ENCODE data around the gene AVEN.

AVEN gene

GRCh38 chr15:33844597-33844996, 194.4 kb downstream of the AVEN start:
- TF ChIP-seq, protein P1, sequence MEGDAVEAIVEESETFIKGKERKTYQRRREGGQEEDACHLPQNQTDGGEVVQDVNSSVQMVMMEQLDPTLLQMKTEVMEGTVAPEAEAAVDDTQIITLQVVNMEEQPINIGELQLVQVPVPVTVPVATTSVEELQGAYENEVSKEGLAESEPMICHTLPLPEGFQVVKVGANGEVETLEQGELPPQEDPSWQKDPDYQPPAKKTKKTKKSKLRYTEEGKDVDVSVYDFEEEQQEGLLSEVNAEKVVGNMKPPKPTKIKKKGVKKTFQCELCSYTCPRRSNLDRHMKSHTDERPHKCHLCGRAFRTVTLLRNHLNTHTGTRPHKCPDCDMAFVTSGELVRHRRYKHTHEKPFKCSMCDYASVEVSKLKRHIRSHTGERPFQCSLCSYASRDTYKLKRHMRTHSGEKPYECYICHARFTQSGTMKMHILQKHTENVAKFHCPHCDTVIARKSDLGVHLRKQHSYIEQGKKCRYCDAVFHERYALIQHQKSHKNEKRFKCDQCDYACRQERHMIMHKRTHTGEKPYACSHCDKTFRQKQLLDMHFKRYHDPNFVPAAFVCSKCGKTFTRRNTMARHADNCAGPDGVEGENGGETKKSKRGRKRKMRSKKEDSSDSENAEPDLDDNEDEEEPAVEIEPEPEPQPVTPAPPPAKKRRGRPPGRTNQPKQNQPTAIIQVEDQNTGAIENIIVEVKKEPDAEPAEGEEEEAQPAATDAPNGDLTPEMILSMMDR (IDR thresholded peaks at IDR 0.05; ENCODE audit: low read depth, low read length, missing control alignments) = no peak
- DNase-seq (ENCODE audit: extremely low read depth, low read depth) = no peak
- no peak overlapping the region for H3K4me3 ChIP-seq (replicated peaks; ENCODE audit: low read depth, low read length)

DNA sequence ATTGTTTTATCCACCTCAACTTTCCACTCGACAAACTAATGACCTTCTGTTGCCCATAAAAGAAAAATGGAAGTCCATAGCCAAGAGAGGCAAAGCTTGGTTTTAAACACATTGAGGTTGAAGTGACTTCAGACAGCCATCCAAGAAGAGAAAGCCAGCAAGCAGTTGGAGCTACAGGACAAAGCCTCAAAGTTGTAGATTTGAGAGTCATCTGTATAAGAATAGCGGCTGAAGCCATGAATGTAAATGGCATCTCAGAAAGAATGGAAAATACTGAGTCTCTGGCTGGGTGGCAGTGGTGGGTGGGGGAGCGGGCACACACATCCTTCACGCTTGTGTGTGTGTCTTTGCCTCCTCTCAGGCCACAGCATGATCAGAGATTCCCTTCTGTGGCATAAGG, 194.8 kb downstream of the AVEN start:
- no peak for DNase-seq (ENCODE audit: extremely low read depth, low read depth)
- H3K4me3 ChIP-seq (replicated peaks; ENCODE audit: low read depth, low read length) = no peak overlapping the region
- TF ChIP-seq, protein P1 (IDR thresholded peaks at IDR 0.05; ENCODE audit: low read depth, low read length, missing control alignments) = no peak

GRCh38 chr15:33840615-33841014, 198.4 kb downstream of the AVEN start:
- DNase-seq (ENCODE audit: extremely low read depth, low read depth) = no peak
- TF ChIP-seq, protein P1 (IDR thresholded peaks at IDR 0.05; ENCODE audit: low read depth, low read length, missing control alignments) = no peak
- H3K4me3 ChIP-seq (replicated peaks; ENCODE audit: low read depth, low read length) = no peak overlapping the region

DNA sequence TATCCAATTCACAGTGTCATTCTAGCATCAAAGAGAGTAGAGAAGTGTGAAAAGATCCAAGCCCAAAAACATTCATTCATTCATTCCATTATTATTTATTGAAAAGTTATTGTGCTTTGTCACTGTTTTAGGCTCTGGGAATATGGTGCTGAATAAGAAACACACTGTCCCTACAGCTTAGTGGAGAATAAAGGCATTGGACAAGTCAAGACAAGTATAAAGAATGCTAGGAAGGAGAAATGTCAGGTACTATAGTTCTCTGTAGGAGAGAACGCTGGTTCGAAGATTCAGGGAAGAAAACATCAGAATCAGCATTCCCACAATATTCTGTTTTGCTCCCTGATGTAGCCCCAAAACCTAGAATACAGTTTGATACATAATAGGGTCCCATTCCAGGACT, 199.5 kb downstream of the AVEN start:
- TF ChIP-seq, protein P1 (IDR thresholded peaks at IDR 0.05; ENCODE audit: low read depth, low read length, missing control alignments) = no peak
- H3K4me3 ChIP-seq (replicated peaks; ENCODE audit: low read depth, low read length) = no peak overlapping the region
- no peak for DNase-seq (ENCODE audit: extremely low read depth, low read depth)

DNA sequence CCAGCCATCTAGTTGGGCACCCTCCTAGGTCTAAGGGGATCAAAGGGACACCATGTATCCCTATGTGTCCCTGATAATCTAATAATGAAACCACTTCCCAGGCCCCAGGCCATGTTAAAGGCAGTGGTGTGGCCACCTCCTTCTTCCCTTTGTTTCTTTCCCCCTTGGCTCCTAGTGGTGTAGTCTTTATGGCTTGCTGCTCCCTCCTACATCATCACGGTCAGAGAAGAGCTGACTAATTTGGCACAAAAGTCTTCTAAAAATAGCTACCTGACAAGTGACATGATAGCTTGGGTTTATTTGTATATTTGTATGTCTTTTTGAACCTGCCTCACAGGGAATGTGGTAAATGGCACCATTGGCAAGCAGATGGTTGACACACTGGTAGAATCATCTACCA, 201.7 kb downstream of the AVEN start:
- H3K4me3 ChIP-seq (replicated peaks; ENCODE audit: low read depth, low read length) = no peak overlapping the region
- DNase-seq (ENCODE audit: extremely low read depth, low read depth) = no peak
- TF ChIP-seq, protein P1 (IDR thresholded peaks at IDR 0.05; ENCODE audit: low read depth, low read length, missing control alignments) = no peak

DNA sequence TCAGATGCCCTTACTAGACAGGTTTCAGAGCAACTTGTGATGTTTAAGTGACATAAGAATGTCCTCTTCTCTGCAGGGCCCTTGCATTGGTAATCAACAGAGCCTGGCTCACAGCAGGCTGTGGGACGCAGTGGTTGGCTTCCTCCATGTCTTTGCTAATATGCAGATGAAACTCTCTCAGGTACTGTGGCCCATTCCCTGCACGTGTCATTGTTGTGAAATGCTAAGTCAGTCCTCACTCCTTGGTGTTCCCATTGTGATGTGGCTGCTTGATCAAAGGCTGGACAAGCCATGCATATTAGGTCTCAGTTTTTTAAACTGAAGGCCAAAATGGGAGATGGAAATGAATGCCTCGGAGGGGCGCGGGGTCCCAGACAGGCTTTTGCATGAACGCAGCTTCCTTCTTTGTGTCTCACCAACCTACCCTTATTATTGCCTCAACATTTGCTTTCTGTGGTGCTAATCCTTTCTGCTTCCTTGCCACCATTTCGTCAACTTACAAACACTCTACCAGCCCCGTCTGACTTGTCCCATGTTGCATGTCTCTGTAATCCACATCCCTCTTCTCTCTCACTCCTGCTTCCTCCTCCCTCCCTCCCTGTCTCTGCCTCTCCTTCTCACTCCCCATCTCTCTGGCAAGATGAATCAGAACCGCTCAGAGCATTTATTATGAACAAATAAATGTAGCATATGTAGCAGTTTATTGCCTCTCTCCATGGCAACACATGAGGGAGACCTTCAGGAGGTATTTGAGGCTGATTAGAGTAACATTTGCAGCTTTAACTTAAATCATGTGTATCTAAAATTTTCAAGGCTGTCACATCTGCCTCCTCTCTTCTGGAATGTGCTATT, 203.9 kb downstream of the AVEN start:
- peak; percentile 11 for DNase-seq (ENCODE audit: extremely low read depth, low read depth)
- no peak overlapping the region for H3K4me3 ChIP-seq (replicated peaks; ENCODE audit: low read depth, low read length)
- TF ChIP-seq, protein P1 (IDR thresholded peaks at IDR 0.05; ENCODE audit: low read depth, low read length, missing control alignments) = no peak

Measured in HFF-Myc (cell line).